ENCODE measurements around the gene SGK1. TPM values are rescaled to one million over a fixed set of nuclear protein-coding genes. Genes with fewer than 3 reads are reported as not detected.

The SGK1 gene
- polyA plus RNA-seq, 1 of the 3 experiments (the other 2 are of a cell fraction), result 440 TPM

DNA sequence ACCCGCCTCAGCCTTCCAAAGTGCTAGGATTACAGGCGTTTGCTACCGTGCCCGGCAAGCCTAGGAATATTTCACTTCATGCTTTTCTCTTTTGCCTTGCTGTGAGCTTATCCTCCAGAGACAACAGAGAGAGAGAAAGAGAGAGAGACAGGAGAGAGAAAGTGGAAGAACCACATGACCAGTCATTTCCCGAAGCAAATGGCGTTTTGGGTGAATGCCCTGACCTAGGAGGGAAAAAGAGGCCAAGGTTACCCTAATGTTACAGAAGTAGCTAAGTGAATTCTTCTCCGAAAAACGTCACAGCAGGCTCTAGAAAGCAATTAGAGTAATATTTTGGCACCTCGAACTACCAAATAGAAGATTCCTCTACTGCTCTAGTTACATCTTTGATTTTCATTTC is 9.1 kb downstream of the SGK1 start:
- Histone ChIP-seq H3K9me2 (no peaks in the 10 kb centered on the region), H3K9ac (no peak overlapping the region), H3K4me3 (ENCODE audit: low read depth in 2 of 2, low read length in 1 of 2) (no peak overlapping the region), H3K79me2 (ENCODE audit: insufficient read depth) (no peaks in the 10 kb centered on the region), H3F3A (replicated peaks; ENCODE audit: insufficient read depth) (no peaks in the 10 kb centered on the region), H3K27me3 (ENCODE audit: insufficient read depth) (no peaks in the 10 kb centered on the region), H4K20me1 (ENCODE audit: insufficient read depth) (no peaks in the 10 kb centered on the region), H3K4me2 (no peak overlapping the region), H2AFZ (ENCODE audit: low read depth) (no peak overlapping the region), H3K36me3 (replicated peaks in 1 of 2; ENCODE audit: control insufficient read depth in 1 of 2, insufficient read depth in 2 of 2, low read length in 1 of 2) (no peaks in the 10 kb centered on the region), H3K27ac (ENCODE audit: low read depth in 2 of 2, low read length in 1 of 2) (no peak overlapping the region), H3K9me3 (no peaks in the 10 kb centered on the region), H3K4me1 (ENCODE audit: control insufficient read depth in 1 of 2, insufficient read depth in 2 of 2, low read depth in 1 of 2, low read length in 1 of 2) (no peaks in the 10 kb centered on the region)
- TF ChIP-seq, protein P1, sequence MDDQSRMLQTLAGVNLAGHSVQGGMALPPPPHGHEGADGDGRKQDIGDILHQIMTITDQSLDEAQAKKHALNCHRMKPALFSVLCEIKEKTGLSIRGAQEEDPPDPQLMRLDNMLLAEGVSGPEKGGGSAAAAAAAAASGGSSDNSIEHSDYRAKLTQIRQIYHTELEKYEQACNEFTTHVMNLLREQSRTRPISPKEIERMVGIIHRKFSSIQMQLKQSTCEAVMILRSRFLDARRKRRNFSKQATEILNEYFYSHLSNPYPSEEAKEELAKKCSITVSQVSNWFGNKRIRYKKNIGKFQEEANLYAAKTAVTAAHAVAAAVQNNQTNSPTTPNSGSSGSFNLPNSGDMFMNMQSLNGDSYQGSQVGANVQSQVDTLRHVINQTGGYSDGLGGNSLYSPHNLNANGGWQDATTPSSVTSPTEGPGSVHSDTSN (IDR thresholded peaks at IDR 0.05), result no peak
- TF ChIP-seq EZH2phosphoT487 (IDR thresholded peaks at IDR 0.05; ENCODE audit: borderline replicate concordance, low read depth), result no peak
- TF ChIP-seq SIN3A (IDR thresholded peaks at IDR 0.05; ENCODE audit: borderline replicate concordance, low read depth, low read length), result no peak
- TF ChIP-seq POLR2AphosphoS5 (IDR thresholded peaks at IDR 0.05; ENCODE audit: low read depth, low read length), result no peak
- TF ChIP-seq, protein P2, sequence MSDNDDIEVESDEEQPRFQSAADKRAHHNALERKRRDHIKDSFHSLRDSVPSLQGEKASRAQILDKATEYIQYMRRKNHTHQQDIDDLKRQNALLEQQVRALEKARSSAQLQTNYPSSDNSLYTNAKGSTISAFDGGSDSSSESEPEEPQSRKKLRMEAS (IDR thresholded peaks at IDR 0.05; ENCODE audit: low read depth), result no peak
- no peak for TF ChIP-seq YY1 (IDR thresholded peaks at IDR 0.05; ENCODE audit: low read depth)
- TF ChIP-seq, protein P3, sequence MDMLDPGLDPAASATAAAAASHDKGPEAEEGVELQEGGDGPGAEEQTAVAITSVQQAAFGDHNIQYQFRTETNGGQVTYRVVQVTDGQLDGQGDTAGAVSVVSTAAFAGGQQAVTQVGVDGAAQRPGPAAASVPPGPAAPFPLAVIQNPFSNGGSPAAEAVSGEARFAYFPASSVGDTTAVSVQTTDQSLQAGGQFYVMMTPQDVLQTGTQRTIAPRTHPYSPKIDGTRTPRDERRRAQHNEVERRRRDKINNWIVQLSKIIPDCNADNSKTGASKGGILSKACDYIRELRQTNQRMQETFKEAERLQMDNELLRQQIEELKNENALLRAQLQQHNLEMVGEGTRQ (IDR thresholded peaks at IDR 0.05; ENCODE audit: borderline replicate concordance, low read depth, low read length), result no peak
- no peak for TF ChIP-seq CHD2 (IDR thresholded peaks at IDR 0.05; ENCODE audit: low read length, partially characterized antibody)
- no peak for TF ChIP-seq TAF1 (IDR thresholded peaks at IDR 0.05; ENCODE audit: borderline replicate concordance, low read depth, low read length)
- TF ChIP-seq, protein P4, sequence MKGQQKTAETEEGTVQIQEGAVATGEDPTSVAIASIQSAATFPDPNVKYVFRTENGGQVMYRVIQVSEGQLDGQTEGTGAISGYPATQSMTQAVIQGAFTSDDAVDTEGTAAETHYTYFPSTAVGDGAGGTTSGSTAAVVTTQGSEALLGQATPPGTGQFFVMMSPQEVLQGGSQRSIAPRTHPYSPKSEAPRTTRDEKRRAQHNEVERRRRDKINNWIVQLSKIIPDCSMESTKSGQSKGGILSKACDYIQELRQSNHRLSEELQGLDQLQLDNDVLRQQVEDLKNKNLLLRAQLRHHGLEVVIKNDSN (IDR thresholded peaks at IDR 0.05; ENCODE audit: borderline replicate concordance, low read depth), result no peak
- no peak for TF ChIP-seq MEF2A (IDR thresholded peaks at IDR 0.05; ENCODE audit: borderline replicate concordance, low read depth)
- no peak for DNase-seq
- 89% methylated on average over 9 of the region's 9 CpGs for WGBS (ENCODE audit: low lambda C conversion rate)
- ChIA-PET POLR2A (no interaction called here), CTCF (interaction anchor here (1.9 kb wide), 1 partner anchor 9 kb away, joined by 5 read pairs; the partner anchor contains the start of gene SGK1)

DNA sequence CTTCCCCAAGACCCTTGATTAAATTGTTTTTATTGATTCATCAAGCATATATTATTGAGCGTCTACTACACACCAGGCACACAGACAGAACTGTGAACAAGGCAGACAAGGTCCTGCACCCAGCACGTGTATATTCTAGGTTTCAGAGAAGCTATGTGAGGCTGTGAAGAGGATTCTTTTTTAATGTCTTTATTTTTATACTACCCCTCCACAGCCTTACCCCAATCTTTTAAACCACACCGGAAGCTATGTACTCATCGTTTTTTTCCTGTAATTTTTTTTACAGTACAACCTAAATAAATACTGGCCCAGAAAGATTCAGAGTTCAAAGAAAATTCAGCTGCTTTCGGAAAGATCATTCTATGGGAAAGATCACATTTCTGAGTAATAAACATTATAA is 10.0 kb downstream of the SGK1 start:
- WGBS (ENCODE audit: low lambda C conversion rate), result 88% methylated on average over 5 of the region's 5 CpGs
- no peak overlapping the region for H3K4me2 ChIP-seq
- H3K79me2 ChIP-seq (ENCODE audit: insufficient read depth), result no peaks in the 10 kb centered on the region

More for the DNA sequence above, 10.0 kb downstream of the SGK1 start:
- no peaks in the 10 kb centered on the region for H3K27me3 ChIP-seq (ENCODE audit: insufficient read depth)
- no peak for TF ChIP-seq GATA2 (CRISPR knock-in tag; IDR thresholded peaks at IDR 0.05)
- no peak overlapping the region for H3K9ac ChIP-seq
- no peaks in the 10 kb centered on the region for H3F3A ChIP-seq (replicated peaks; ENCODE audit: insufficient read depth)
- no peaks in the 10 kb centered on the region for H3K36me3 ChIP-seq (replicated peaks in 1 of 2; ENCODE audit: control insufficient read depth in 1 of 2, insufficient read depth in 2 of 2, low read length in 1 of 2)
- H3K4me3 ChIP-seq (ENCODE audit: low read depth in 2 of 2, low read length in 1 of 2), result no peak overlapping the region
- H3K27ac ChIP-seq (ENCODE audit: low read depth in 2 of 2, low read length in 1 of 2), result no peak overlapping the region
- no peak overlapping the region for H2AFZ ChIP-seq (ENCODE audit: low read depth)
- no peaks in the 10 kb centered on the region for H3K4me1 ChIP-seq (ENCODE audit: control insufficient read depth in 1 of 2, insufficient read depth in 2 of 2, low read depth in 1 of 2, low read length in 1 of 2)
- H4K20me1 ChIP-seq (ENCODE audit: insufficient read depth), result no peaks in the 10 kb centered on the region
- POLR2A ChIA-PET, result no interaction called here
- DNase-seq, result no peak
- H3K9me2 ChIP-seq, result no peaks in the 10 kb centered on the region
- no peaks in the 10 kb centered on the region for H3K9me3 ChIP-seq
- CTCF ChIA-PET, result interaction anchor here (1.1 to 1.9 kb wide), 2 partner anchors 10 to 575 kb away, joined by 4 to 5 read pairs; partner anchors contain the start of gene SGK1

Measured in SK-N-SH (cell line).